ENCODE measurements around the gene SRA1. TPM values are rescaled to one million over a fixed set of nuclear protein-coding genes. Genes with fewer than 3 reads are reported as not detected.

The SRA1 gene
- total and polyA plus RNA-seq, 9 of the 15 experiments (the other 6 are each of a cell fraction or from before 2014, with no cell fraction given) = 24.1 to 47.4 (median 41.3) TPM

DNA sequence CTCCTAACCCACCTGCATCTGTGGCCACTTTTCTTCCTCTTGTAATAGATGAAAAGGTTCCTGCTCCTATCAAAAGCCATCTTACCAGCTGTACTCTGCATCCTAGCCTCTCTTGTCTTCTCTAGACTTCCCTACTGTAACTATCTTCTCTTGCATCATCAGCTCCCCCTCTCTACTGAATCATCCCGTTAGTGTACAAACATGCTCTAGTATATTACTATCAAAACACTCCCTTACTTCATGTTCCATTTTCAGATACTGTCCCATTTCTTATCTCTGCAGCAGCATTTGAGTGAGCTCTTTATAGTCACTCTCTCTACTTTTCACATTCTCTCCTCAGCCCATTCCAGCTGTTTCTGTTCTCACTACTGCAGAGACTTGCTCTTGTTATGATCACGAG lies 2.8 kb downstream of the SRA1 start (continued):
- TF ChIP-seq, protein P1, sequence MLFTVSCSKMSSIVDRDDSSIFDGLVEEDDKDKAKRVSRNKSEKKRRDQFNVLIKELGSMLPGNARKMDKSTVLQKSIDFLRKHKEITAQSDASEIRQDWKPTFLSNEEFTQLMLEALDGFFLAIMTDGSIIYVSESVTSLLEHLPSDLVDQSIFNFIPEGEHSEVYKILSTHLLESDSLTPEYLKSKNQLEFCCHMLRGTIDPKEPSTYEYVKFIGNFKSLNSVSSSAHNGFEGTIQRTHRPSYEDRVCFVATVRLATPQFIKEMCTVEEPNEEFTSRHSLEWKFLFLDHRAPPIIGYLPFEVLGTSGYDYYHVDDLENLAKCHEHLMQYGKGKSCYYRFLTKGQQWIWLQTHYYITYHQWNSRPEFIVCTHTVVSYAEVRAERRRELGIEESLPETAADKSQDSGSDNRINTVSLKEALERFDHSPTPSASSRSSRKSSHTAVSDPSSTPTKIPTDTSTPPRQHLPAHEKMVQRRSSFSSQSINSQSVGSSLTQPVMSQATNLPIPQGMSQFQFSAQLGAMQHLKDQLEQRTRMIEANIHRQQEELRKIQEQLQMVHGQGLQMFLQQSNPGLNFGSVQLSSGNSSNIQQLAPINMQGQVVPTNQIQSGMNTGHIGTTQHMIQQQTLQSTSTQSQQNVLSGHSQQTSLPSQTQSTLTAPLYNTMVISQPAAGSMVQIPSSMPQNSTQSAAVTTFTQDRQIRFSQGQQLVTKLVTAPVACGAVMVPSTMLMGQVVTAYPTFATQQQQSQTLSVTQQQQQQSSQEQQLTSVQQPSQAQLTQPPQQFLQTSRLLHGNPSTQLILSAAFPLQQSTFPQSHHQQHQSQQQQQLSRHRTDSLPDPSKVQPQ (CRISPR knock-in tag; IDR thresholded peaks at IDR 0.05; ENCODE audit: borderline replicate concordance) = no peak
- TF ChIP-seq ZNF75A (CRISPR knock-in tag; IDR thresholded peaks at IDR 0.05) (no peak), RBM15 (IDR thresholded peaks at IDR 0.05; ENCODE audit: insufficient read depth, low read length) (no peak), MEF2A (IDR thresholded peaks at IDR 0.05; ENCODE audit: control insufficient read depth, low read depth, low read length) (0 out of 2 replicates have a peak, but pooled peaks have one; percentile 29), ATF7 (IDR thresholded peaks at IDR 0.05) (peak; percentile 60; the same call in 1 of the 2 replicates), PHF21A (IDR thresholded peaks at IDR 0.05; ENCODE audit: borderline replicate concordance, low read depth) (no peak), MEF2D (tag; conservative IDR thresholded peaks at IDR 0.05; ENCODE audit: low read depth) (peak; percentile 65; the same call in 1 of the 2 replicates), CCAR2 (IDR thresholded peaks at IDR 0.05; ENCODE audit: low read depth, low read length) (no peak), SRSF7 (optimal IDR thresholded peaks at IDR 0.05; ENCODE audit: low read depth, low read length) (no peak), SRF (CRISPR knock-in tag; IDR thresholded peaks at IDR 0.05) (no peak), HCFC1 (IDR thresholded peaks at IDR 0.05; ENCODE audit: low read depth, low read length) (no peak), MAFG (tag; conservative IDR thresholded peaks at IDR 0.05) (no peak), KDM4B (IDR thresholded peaks at IDR 0.05; ENCODE audit: borderline replicate concordance in 2 of 2, low read depth in 1 of 2) (no peak), EHMT2 (IDR thresholded peaks at IDR 0.05) (0 out of 2 replicates have a peak, but pooled peaks have one; percentile 59), CBFA2T3 (IDR thresholded peaks at IDR 0.05) (peak; percentile 62), LARP7 (IDR thresholded peaks at IDR 0.05) (0 out of 2 replicates have a peak, but pooled peaks have one; percentile 37), POLR2AphosphoS2 (IDR thresholded peaks at IDR 0.05; ENCODE audit: low read length) (no peak), HDAC2 (IDR thresholded peaks at IDR 0.05) (no peak), EP400 (IDR thresholded peaks at IDR 0.05) (peak; percentile 47; the same call in 1 of the 2 replicates), HMG20B (CRISPR knock-in tag; IDR thresholded peaks at IDR 0.05) (no peak), ZNF586 (CRISPR knock-in tag; conservative IDR thresholded peaks at IDR 0.05) (no peak), ELF4 (CRISPR knock-in tag; IDR thresholded peaks at IDR 0.05) (peak; percentile 24; the same call in 1 of the 2 replicates)
- TF ChIP-seq, protein P2, sequence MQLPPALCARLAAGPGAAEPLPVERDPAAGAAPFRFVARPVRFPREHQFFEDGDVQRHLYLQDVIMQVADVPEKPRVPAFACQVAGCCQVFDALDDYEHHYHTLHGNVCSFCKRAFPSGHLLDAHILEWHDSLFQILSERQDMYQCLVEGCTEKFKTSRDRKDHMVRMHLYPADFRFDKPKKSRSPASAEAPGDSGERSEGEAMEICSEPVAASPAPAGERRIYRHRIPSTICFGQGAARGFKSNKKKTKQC (CRISPR knock-in tag; IDR thresholded peaks at IDR 0.05) = no peak
- TF ChIP-seq, protein P3, sequence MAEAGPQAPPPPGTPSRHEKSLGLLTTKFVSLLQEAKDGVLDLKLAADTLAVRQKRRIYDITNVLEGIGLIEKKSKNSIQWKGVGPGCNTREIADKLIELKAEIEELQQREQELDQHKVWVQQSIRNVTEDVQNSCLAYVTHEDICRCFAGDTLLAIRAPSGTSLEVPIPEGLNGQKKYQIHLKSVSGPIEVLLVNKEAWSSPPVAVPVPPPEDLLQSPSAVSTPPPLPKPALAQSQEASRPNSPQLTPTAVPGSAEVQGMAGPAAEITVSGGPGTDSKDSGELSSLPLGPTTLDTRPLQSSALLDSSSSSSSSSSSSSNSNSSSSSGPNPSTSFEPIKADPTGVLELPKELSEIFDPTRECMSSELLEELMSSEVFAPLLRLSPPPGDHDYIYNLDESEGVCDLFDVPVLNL (CRISPR knock-in tag; IDR thresholded peaks at IDR 0.05; ENCODE audit: low read depth) = no peak
- TF ChIP-seq, protein P4, sequence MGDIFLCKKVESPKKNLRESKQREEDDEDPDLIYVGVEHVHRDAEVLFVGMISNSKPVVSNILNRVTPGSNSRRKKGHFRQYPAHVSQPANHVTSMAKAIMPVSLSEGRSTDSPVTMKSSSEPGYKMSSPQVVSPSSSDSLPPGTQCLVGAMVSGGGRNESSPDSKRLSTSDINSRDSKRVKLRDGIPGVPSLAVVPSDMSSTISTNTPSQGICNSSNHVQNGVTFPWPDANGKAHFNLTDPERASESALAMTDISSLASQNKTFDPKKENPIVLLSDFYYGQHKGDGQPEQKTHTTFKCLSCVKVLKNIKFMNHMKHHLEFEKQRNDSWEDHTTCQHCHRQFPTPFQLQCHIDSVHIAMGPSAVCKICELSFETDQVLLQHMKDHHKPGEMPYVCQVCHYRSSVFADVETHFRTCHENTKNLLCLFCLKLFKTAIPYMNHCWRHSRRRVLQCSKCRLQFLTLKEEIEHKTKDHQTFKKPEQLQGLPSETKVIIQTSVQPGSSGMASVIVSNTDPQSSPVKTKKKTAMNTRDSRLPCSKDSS (IDR thresholded peaks at IDR 0.05; ENCODE audit: low read depth, partially characterized antibody) = no peak
